HCT116 (cell line): ENCODE measurements around the gene TXNDC12. TPM values are rescaled to one million over a fixed set of nuclear protein-coding genes. Genes with fewer than 3 reads are reported as not detected.

Experiments used
- ATAC-seq: fragments of 200-7000 bp; cut with Tn5 transposase; 2 replicates; pipeline ENCODE4 v1.9.1; 2020; ENCODE audit warnings: mild to moderate bottlenecking, moderate library complexity
- BruUV-seq: library from RNA; stranded (reverse); fragments of 400-500 nt; replicated peaks from 2 replicates; lab custom pipeline; 2021; lab: Mats Ljungman, UMichigan
- CTCF ChIA-PET: fragments of 300-600 bp; sonication (Branson Sonifier 250); formaldehyde crosslinking; loops from one replicate; lab custom pipeline; 2021; ENCODE audit warnings: antibody characterized with exemption; lab: Charles Lee
- POLR2A ChIA-PET: fragments of 300-600, 350-600 bp; sonication (Branson Sonifier 250); formaldehyde crosslinking; loops from one replicate; lab custom pipeline; 2021; ENCODE audit warnings: antibody characterized with exemption; lab: Charles Lee
- RAD21 ChIA-PET, 2 experiments: fragments of 300-600 bp; sonication (Branson Sonifier 250); formaldehyde crosslinking; loops; one replicate each; lab custom pipeline; 2023; ENCODE audit warnings: low total read pairs in 2 of 2; ENCODE audit not compliant: uncharacterized antibody in 2 of 2, unreplicated experiment in 2 of 2, low non-redundant PET in 1 of 2; lab: Charles Lee
- DNase-seq: peaks from one replicate; pipeline ENCODE4 v3.0.0-alpha.2; 2010; ENCODE audit warnings: low read depth, low spot score
- H2AFZ ChIP-seq: fragments of 200-600 bp; shearing (Covaris generic), sonication (generic); 2 replicates; pipeline ENCODE4 v1.6.1; 2017; ENCODE audit warnings: low read depth, mixed run types, mixed read lengths, antibody characterized with exemption, low read length; ENCODE audit not compliant: poor library complexity, severe bottlenecking
- H3K27ac ChIP-seq: 2 replicates; pipeline ENCODE4 v1.5.1; 2012; ENCODE audit warnings: low read depth, low read length
- H3K27me3 ChIP-seq: fragments of 200-600 bp; sonication (generic); 2 replicates; pipeline ENCODE4 v1.6.1; 2016; ENCODE audit warnings: mixed run types, low read length, mixed read lengths; ENCODE audit not compliant: insufficient read depth
- H3K36me3 ChIP-seq, 2 experiments: fragments of 200-500 bp in 1 of 2; fragments of 200-600 bp in 1 of 2; sonication (Bioruptor generic) in 1 of 2; sonication (generic) in 1 of 2; 2 replicates each; pipeline versions ENCODE4 v1.5.1 to v1.6.1; 2014 to 2016; ENCODE audit warnings: low read length in 2 of 2, inconsistent platforms in 1 of 2, mixed read lengths in 1 of 2, mixed run types in 1 of 2; ENCODE audit not compliant: insufficient read depth in 2 of 2, control insufficient read depth in 1 of 2
- H3K4me1 ChIP-seq, 2 experiments: fragments of 200-600 bp in 1 of 2; sonication (generic) in 1 of 2; 2 replicates each; pipeline versions ENCODE4 v1.5.1 to v1.6.1; 2012 to 2017; ENCODE audit warnings: low read length in 2 of 2, inconsistent platforms in 1 of 2, mild to moderate bottlenecking in 1 of 2, mixed read lengths in 1 of 2, mixed run types in 1 of 2, moderate library complexity in 1 of 2; ENCODE audit not compliant: insufficient read depth in 2 of 2, control insufficient read depth in 1 of 2
- H3K4me2 ChIP-seq: fragments of 200-600 bp; sonication (generic); 2 replicates; pipeline ENCODE4 v1.6.1; 2017; ENCODE audit warnings: mixed run types, low read length, mixed read lengths
- H3K4me3 ChIP-seq, 2 experiments: fragments of 200-600 bp in 1 of 2; sonication (generic) in 1 of 2; replicated peaks in 1 of 2; 2 replicates each; pipeline ENCODE4 v1.5.1; 2011 to 2016; ENCODE audit warnings: low read length in 2 of 2, control low read depth in 1 of 2, low read depth in 1 of 2, mild to moderate bottlenecking in 1 of 2, mixed read lengths in 1 of 2, mixed run types in 1 of 2
- H3K79me2 ChIP-seq: fragments of 200-600 bp; sonication (generic); 2 replicates; pipeline ENCODE4 v1.6.1; 2017; ENCODE audit warnings: mild to moderate bottlenecking, mixed run types, low read length, moderate library complexity, mixed read lengths; ENCODE audit not compliant: insufficient read depth
- H3K9ac ChIP-seq: fragments of 200-600 bp; sonication (generic); 2 replicates; pipeline ENCODE4 v1.6.1; 2016; ENCODE audit warnings: low read length, mixed read lengths
- H3K9me2 ChIP-seq: fragments of 200-600 bp; sonication (generic), shearing (Covaris generic); 2 replicates; pipeline ENCODE4 v1.6.1; 2017; ENCODE audit warnings: mixed run types, mild to moderate bottlenecking, moderate library complexity; ENCODE audit not compliant: insufficient read depth
- H3K9me3 ChIP-seq, 2 experiments: fragments of 200-500 bp in 1 of 2; fragments of 200-600 bp in 1 of 2; sonication (Bioruptor generic) in 1 of 2; sonication (generic) in 1 of 2; 2 replicates each; pipeline ENCODE4 v1.6.1; 2014 to 2017; ENCODE audit warnings: low read length in 2 of 2, mixed read lengths in 2 of 2, inconsistent platforms in 1 of 2, low read depth in 1 of 2, mild to moderate bottlenecking in 1 of 2, mixed run types in 1 of 2, moderate library complexity in 1 of 2; ENCODE audit not compliant: control insufficient read depth in 1 of 2, insufficient read depth in 1 of 2
- H4K20me1 ChIP-seq: fragments of 200-600 bp; sonication (generic), shearing (Covaris generic); 2 replicates; pipeline ENCODE4 v1.6.1; 2017; ENCODE audit warnings: mixed run types, mild to moderate bottlenecking, moderate library complexity; ENCODE audit not compliant: insufficient read depth
- ATF3 ChIP-seq: IDR thresholded peaks from 2 replicates; pipeline ENCODE4 v1.6.1; 2012
- CBX3 ChIP-seq: IDR thresholded peaks from 2 replicates; pipeline ENCODE4 v1.6.1; 2012; ENCODE audit warnings: low read depth
- CEBPB ChIP-seq: IDR thresholded peaks from 2 replicates; pipeline ENCODE4 v1.6.1; 2012; ENCODE audit warnings: low read depth
- CTCF ChIP-seq, 3 experiments: fragments of 200-600 bp in 1 of 3; sonication (generic) in 1 of 3; IDR thresholded peaks in 2 of 3; conservative IDR thresholded peaks in 1 of 3; 2 replicates each; pipeline ENCODE4 v1.5.1; 2012 to 2017; ENCODE audit warnings: low read depth in 2 of 3, low read length in 2 of 3, antibody characterized with exemption in 1 of 3, borderline replicate concordance in 1 of 3, control low read depth in 1 of 3, mild to moderate bottlenecking in 1 of 3, mixed read lengths in 1 of 3, mixed run types in 1 of 3, moderate library complexity in 1 of 3; ENCODE audit not compliant: insufficient read depth in 1 of 3
- EGR1 ChIP-seq: IDR thresholded peaks from 2 replicates; pipeline ENCODE4 v1.6.1; 2012; ENCODE audit warnings: low read depth
- EZH2 ChIP-seq: fragments of 200-600 bp; sonication (generic); IDR thresholded peaks from 2 replicates; pipeline ENCODE4 v1.6.1; 2017; ENCODE audit warnings: antibody characterized with exemption, mixed run types
- EZH2phosphoT487 ChIP-seq: fragments of 200-600 bp; IDR thresholded peaks from 2 replicates; pipeline ENCODE4 v1.6.1; 2018; ENCODE audit warnings: antibody characterized with exemption, borderline replicate concordance
- FOSL1 ChIP-seq: IDR thresholded peaks from 2 replicates; pipeline ENCODE4 v1.6.1; 2012; ENCODE audit warnings: low read depth
- POLR2A ChIP-seq: IDR thresholded peaks from 2 replicates; pipeline ENCODE4 v1.7.0; 2011; ENCODE audit warnings: borderline replicate concordance; ENCODE audit not compliant: insufficient read depth, insufficient read length; ENCODE audit errors: extremely low read depth
- POLR2AphosphoS5 ChIP-seq: IDR thresholded peaks from 2 replicates; pipeline ENCODE4 v1.6.1; 2011; ENCODE audit warnings: mild to moderate bottlenecking, low read depth, low read length, moderate library complexity
- RAD21 ChIP-seq: IDR thresholded peaks from 2 replicates; pipeline ENCODE4 v1.6.1; 2012; ENCODE audit warnings: low read depth, mild to moderate bottlenecking
- REST ChIP-seq: IDR thresholded peaks from 2 replicates; pipeline ENCODE4 v1.6.1; 2012; ENCODE audit warnings: low read depth
- SIN3A ChIP-seq: IDR thresholded peaks from 2 replicates; pipeline ENCODE4 v1.6.1; 2012; ENCODE audit warnings: low read depth
- SP1 ChIP-seq: IDR thresholded peaks from 2 replicates; pipeline ENCODE4 v1.6.1; 2012; ENCODE audit warnings: low read depth
- SRF ChIP-seq: IDR thresholded peaks from 2 replicates; pipeline ENCODE4 v1.6.1; 2012; ENCODE audit warnings: low read depth
- TCF7L2 ChIP-seq: IDR thresholded peaks from 2 replicates; pipeline ENCODE4 v1.7.0; 2011; ENCODE audit warnings: borderline replicate concordance, inconsistent platforms; ENCODE audit not compliant: insufficient read depth, insufficient read length; ENCODE audit errors: extremely low read depth
- ZFX ChIP-seq: fragments of 450-650 bp; IDR thresholded peaks from 2 replicates; pipeline ENCODE4 v1.6.1; 2017
- ZNF274 ChIP-seq: fragments of 200-500 bp; sonication (Bioruptor generic); IDR thresholded peaks from 2 replicates; pipeline ENCODE4 v1.6.1; 2014; ENCODE audit warnings: mild to moderate bottlenecking, low read depth, low read length, inconsistent platforms
- intact Hi-C: fragments of 100-400 bp; cut with micrococcal nuclease; formaldehyde crosslinking; loops from 2 replicates; pipeline ENCODE4 v1.10.0; 2022
- total RNA-seq: library from RNA; stranded (reverse); gene quantifications from one replicate; pipeline ENCODE4 v1.2.1, GENCODE V29; 2021; ENCODE audit not compliant: unreplicated experiment
- TF ChIP-seq, protein P1 (sequence below): IDR thresholded peaks from 2 replicates; pipeline ENCODE4 v1.6.1; 2011; ENCODE audit warnings: mild to moderate bottlenecking, low read length, moderate library complexity; ENCODE audit not compliant: insufficient replicate concordance; ENCODE audit errors: extremely low read depth

TXNDC12 gene
- total RNA-seq, 1 experiment from 2014 or later: 82.8 TPM

DNA sequence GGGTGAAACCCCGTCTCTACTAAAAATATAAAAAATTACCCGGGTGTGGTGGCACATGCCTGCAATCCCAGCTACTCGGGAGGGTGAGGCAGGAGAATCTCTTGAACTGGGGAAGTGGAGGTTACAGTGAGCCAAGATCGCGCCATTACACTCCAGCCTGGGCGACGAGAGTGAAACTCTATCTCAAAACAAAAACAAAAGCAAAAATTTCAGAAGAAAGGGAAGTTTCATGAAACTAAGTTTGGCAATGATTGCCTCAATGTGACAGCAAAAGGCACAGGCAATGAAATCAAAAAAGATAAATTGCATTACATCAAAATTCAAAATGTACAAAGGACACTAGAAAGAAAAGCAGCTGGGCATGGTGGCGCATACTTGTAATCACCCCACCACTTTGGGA lies 41.2 kb upstream of the TXNDC12 start:
- no peak for ATAC-seq
- intact Hi-C loops: no loop called here
- H3K27ac ChIP-seq: no peak overlapping the region
- RAD21 ChIA-PET: no interaction called here
- H2AFZ ChIP-seq: no peak overlapping the region
- TF ChIP-seq RAD21 (no peak), EZH2 (no peak), POLR2AphosphoS5 (no peak), POLR2A (no peak), SIN3A (no peak), CTCF (IDR thresholded peaks at IDR 0.05 in 2 of 3, conservative IDR thresholded peaks at IDR 0.05 in 1 of 3; ENCODE audit: borderline replicate concordance in 1 of 3, insufficient read depth in 1 of 3, low read depth in 2 of 3, low read length in 2 of 3) (no peak), FOSL1 (no peak), TCF7L2 (no peak), ZNF274 (no peak), SP1 (no peak), SRF (no peak), REST (no peak), EZH2phosphoT487 (no peak), CEBPB (no peak), ZFX (no peak), EGR1 (no peak), ATF3 (no peak), CBX3 (no peak)
- TF ChIP-seq, protein P1, sequence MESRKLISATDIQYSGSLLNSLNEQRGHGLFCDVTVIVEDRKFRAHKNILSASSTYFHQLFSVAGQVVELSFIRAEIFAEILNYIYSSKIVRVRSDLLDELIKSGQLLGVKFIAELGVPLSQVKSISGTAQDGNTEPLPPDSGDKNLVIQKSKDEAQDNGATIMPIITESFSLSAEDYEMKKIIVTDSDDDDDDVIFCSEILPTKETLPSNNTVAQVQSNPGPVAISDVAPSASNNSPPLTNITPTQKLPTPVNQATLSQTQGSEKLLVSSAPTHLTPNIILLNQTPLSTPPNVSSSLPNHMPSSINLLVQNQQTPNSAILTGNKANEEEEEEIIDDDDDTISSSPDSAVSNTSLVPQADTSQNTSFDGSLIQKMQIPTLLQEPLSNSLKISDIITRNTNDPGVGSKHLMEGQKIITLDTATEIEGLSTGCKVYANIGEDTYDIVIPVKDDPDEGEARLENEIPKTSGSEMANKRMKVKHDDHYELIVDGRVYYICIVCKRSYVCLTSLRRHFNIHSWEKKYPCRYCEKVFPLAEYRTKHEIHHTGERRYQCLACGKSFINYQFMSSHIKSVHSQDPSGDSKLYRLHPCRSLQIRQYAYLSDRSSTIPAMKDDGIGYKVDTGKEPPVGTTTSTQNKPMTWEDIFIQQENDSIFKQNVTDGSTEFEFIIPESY: no peak
- no peaks in the 10 kb centered on the region for H3K9me2 ChIP-seq
- H3K79me2 ChIP-seq: no peaks in the 10 kb centered on the region
- DNase-seq: no peak
- POLR2A ChIA-PET: no interaction called here
- no TSS peak for BruUV-seq
- H3K4me3 ChIP-seq: no peak overlapping the region
- H3K36me3 ChIP-seq: 0 out of 4 replicates have a peak, but pooled peaks cover 0 to 5% of the 10 kb centered on the region in 2 experiments
- CTCF ChIA-PET: no interaction called here
- H3K9ac ChIP-seq: no peak overlapping the region
- H3K27me3 ChIP-seq: no peaks in the 10 kb centered on the region
- H3K4me1 ChIP-seq: no peaks in the 10 kb centered on the region
- no peaks in the 10 kb centered on the region for H4K20me1 ChIP-seq
- H3K9me3 ChIP-seq: no peaks in the 10 kb centered on the region
- no peak overlapping the region for H3K4me2 ChIP-seq
